D721Med (cell line): ENCODE data around the gene STIM1.

ENCODE experiments used
- DNase-seq: peaks from one replicate; pipeline ENCODE4 v3.0.0; 2011; ENCODE audit warnings: low spot score; ENCODE audit not compliant: insufficient read length
- FAIRE-seq: peaks from 2 replicates; lab custom pipeline; 2011; peaks lifted over from hg19 to GRCh38; lab: Jason Lieb, UNC
- CTCF ChIP-seq: IDR thresholded peaks from 2 replicates; pipeline ENCODE4 v1.5.1; 2012; ENCODE audit warnings: mild to moderate bottlenecking, control low read depth; ENCODE audit not compliant: insufficient read depth; ENCODE audit errors: missing control alignments

Gene STIM1

GRCh38 chr11:3949125-3949524 lies 93.7 kb downstream of the STIM1 start:
- no peak for DNase-seq
- FAIRE-seq = no peak
- no peak for TF ChIP-seq CTCF

GRCh38 chr11:3950996-3951660 lies 95.7 kb downstream of the STIM1 start:
- DNase-seq (no peak), FAIRE-seq (no peak)

GRCh38 chr11:3952715-3953114 lies 97.3 kb downstream of the STIM1 start:
- FAIRE-seq (no peak), DNase-seq (no peak)
- no peak for TF ChIP-seq CTCF

More at GRCh38 chr11:3950996-3951660, 95.7 kb downstream of the STIM1 start:
- no peak for TF ChIP-seq CTCF

GRCh38 chr11:3953327-3953726 lies 97.9 kb downstream of the STIM1 start:
- no peak for DNase-seq
- no peak for FAIRE-seq
- TF ChIP-seq CTCF = no peak

- FAIRE-seq (no peak), DNase-seq (no peak)
- no peak for TF ChIP-seq CTCF
Measured at GRCh38 chr11:3954448-3955298, 99.2 kb downstream of the STIM1 start.

- TF ChIP-seq CTCF = no peak
- FAIRE-seq = no peak
Measured at GRCh38 chr11:3955299-3955665, 99.8 kb downstream of the STIM1 start.

GRCh38 chr11:3956038-3956437 lies 100.6 kb downstream of the STIM1 start:
- no peak for FAIRE-seq
- no peak for DNase-seq
- TF ChIP-seq CTCF = no peak

More at GRCh38 chr11:3955299-3955665, 99.8 kb downstream of the STIM1 start:
- no peak for DNase-seq
